ENCODE measurements around the gene IL18R1. TPM values are rescaled to one million over a fixed set of nuclear protein-coding genes. Genes with fewer than 3 reads are reported as not detected.

The IL18R1 gene
- polyA plus RNA-seq, 1 donor (not counting 4 experiments of a cell fraction or from before 2014, with no cell fraction given) = 1.7 TPM

DNA sequence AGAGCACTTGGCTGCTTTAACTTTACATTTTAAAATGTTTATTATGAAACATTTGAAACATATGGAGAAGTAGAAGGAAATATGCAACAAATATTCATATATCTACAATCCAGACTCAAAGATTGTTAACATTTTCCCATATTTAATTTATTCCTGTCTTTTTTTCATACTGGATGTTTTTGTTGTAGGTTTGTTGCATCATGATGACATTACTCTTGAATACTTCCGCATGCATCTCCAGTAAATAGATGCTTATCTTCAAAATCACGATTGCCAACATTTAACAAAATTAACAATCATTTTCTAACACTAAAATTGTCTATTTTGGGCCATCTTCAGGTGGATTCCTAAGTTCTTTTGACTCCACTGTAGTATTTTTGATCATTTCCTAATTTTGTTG lies 46.3 kb downstream of the IL18R1 start:
- no peak overlapping the region for H3K4me2 ChIP-seq (ENCODE audit: control insufficient read depth, extremely low read depth, insufficient read depth, low read depth, low read length)
- no peaks in the 10 kb centered on the region for H3K36me3 ChIP-seq (ENCODE audit: control insufficient read depth in 2 of 2, extremely low read depth in 1 of 2, insufficient read depth in 2 of 2, low read length in 2 of 2)
- no peaks in the 10 kb centered on the region for H3K27me3 ChIP-seq (ENCODE audit: control insufficient read depth, extremely low read depth, insufficient read depth, low read length)
- H3K4me1 ChIP-seq (ENCODE audit: control insufficient read depth, extremely low read depth, insufficient read depth, low read length) = no peaks in the 10 kb centered on the region
- DNase-seq (ENCODE audit: low read depth, low spot score) (no peak), FAIRE-seq (no peak)
- TF ChIP-seq, protein P1, sequence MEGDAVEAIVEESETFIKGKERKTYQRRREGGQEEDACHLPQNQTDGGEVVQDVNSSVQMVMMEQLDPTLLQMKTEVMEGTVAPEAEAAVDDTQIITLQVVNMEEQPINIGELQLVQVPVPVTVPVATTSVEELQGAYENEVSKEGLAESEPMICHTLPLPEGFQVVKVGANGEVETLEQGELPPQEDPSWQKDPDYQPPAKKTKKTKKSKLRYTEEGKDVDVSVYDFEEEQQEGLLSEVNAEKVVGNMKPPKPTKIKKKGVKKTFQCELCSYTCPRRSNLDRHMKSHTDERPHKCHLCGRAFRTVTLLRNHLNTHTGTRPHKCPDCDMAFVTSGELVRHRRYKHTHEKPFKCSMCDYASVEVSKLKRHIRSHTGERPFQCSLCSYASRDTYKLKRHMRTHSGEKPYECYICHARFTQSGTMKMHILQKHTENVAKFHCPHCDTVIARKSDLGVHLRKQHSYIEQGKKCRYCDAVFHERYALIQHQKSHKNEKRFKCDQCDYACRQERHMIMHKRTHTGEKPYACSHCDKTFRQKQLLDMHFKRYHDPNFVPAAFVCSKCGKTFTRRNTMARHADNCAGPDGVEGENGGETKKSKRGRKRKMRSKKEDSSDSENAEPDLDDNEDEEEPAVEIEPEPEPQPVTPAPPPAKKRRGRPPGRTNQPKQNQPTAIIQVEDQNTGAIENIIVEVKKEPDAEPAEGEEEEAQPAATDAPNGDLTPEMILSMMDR (optimal IDR thresholded peaks at IDR 0.05 in 1 of 3, IDR thresholded peaks at IDR 0.05 in 1 of 3, conservative IDR thresholded peaks at IDR 0.05 in 1 of 3; ENCODE audit: extremely low read depth in 1 of 3, insufficient read depth in 2 of 3, low read length in 3 of 3) = no peak
- no peak for TF ChIP-seq EZH2 (IDR thresholded peaks at IDR 0.05; ENCODE audit: low read length)
- no peak overlapping the region for H3K9ac ChIP-seq (ENCODE audit: control insufficient read depth, extremely low read depth, insufficient read depth, low read length)
- H3K4me3 ChIP-seq (ENCODE audit: control insufficient read depth in 2 of 3, extremely low read depth in 1 of 3, insufficient read depth in 2 of 3, low read depth in 1 of 3, low read length in 3 of 3) = no peak overlapping the region
- H4K20me1 ChIP-seq (ENCODE audit: control insufficient read depth, extremely low read depth, insufficient read depth, low read length) = no peaks in the 10 kb centered on the region
- H3K9me3 ChIP-seq (ENCODE audit: control insufficient read depth, low read depth, low read length) = no peaks in the 10 kb centered on the region
- H3K9me1 ChIP-seq (ENCODE audit: control insufficient read depth, extremely low read depth, insufficient read depth, low read length) = no peaks in the 10 kb centered on the region
- dilution Hi-C loops (cut with MboI; ENCODE audit: extremely low pct_ligation_motif_present, low sequenced_read_pairs) = no loop called here
- no peak overlapping the region for H3K27ac ChIP-seq (ENCODE audit: control insufficient read depth, insufficient read depth, low read length)
- no peaks in the 10 kb centered on the region for H3K79me2 ChIP-seq (ENCODE audit: control insufficient read depth, insufficient read depth, low read length)
- no peak overlapping the region for H2AFZ ChIP-seq (ENCODE audit: control insufficient read depth, low read length)

DNA sequence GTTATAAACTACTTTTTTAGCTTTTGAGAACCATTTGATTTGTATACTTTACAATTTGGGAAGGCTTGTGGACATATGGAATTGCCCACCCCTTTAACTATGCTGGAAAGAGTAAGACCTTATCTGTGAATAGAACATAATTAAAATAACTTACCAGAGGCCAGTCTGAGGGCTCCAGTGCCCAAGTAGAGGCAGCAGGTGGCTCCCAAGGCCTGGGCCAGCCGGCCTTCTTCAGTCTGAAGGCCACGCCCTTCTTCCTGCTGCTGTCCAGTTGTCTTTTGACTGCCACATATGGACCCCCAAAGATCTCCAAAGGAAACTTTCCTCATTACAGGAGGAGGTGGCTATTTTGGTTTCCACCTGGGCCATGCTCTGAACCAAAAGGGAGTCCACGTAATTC lies 55.4 kb downstream of the IL18R1 start:
- Histone ChIP-seq H3K36me3 (ENCODE audit: control insufficient read depth in 2 of 2, extremely low read depth in 1 of 2, insufficient read depth in 2 of 2, low read length in 2 of 2) (no peaks in the 10 kb centered on the region), H3K9me1 (ENCODE audit: control insufficient read depth, extremely low read depth, insufficient read depth, low read length) (no peaks in the 10 kb centered on the region), H3K4me1 (ENCODE audit: control insufficient read depth, extremely low read depth, insufficient read depth, low read length) (no peaks in the 10 kb centered on the region), H3K27ac (ENCODE audit: control insufficient read depth, insufficient read depth, low read length) (no peak overlapping the region), H3K9ac (ENCODE audit: control insufficient read depth, extremely low read depth, insufficient read depth, low read length) (no peak overlapping the region), H3K79me2 (ENCODE audit: control insufficient read depth, insufficient read depth, low read length) (no peaks in the 10 kb centered on the region), H2AFZ (ENCODE audit: control insufficient read depth, low read length) (no peak overlapping the region), H3K4me3 (ENCODE audit: control insufficient read depth in 2 of 3, extremely low read depth in 1 of 3, insufficient read depth in 2 of 3, low read depth in 1 of 3, low read length in 3 of 3) (no peak overlapping the region), H3K9me3 (ENCODE audit: control insufficient read depth, low read depth, low read length) (peaks cover 2% of the 10 kb centered on the region), H3K4me2 (ENCODE audit: control insufficient read depth, extremely low read depth, insufficient read depth, low read depth, low read length) (no peak overlapping the region), H3K27me3 (ENCODE audit: control insufficient read depth, extremely low read depth, insufficient read depth, low read length) (peaks cover 4% of the 10 kb centered on the region), H4K20me1 (ENCODE audit: control insufficient read depth, extremely low read depth, insufficient read depth, low read length) (no peaks in the 10 kb centered on the region)
- dilution Hi-C loops (cut with MboI; ENCODE audit: extremely low pct_ligation_motif_present, low sequenced_read_pairs) = no loop called here
- no peak for TF ChIP-seq EZH2 (IDR thresholded peaks at IDR 0.05; ENCODE audit: low read length)
- TF ChIP-seq, protein P1 (optimal IDR thresholded peaks at IDR 0.05 in 1 of 3, IDR thresholded peaks at IDR 0.05 in 1 of 3, conservative IDR thresholded peaks at IDR 0.05 in 1 of 3; ENCODE audit: extremely low read depth in 1 of 3, insufficient read depth in 2 of 3, low read length in 3 of 3) = no peak
- FAIRE-seq = no peak
- no peak for DNase-seq (ENCODE audit: low read depth, low spot score)
